ENCODE data around the gene FXYD1.

GRCh38 chr19:35149463-35149862, 10.8 kb downstream of the FXYD1 start:
- TF ChIP-seq, protein P1, sequence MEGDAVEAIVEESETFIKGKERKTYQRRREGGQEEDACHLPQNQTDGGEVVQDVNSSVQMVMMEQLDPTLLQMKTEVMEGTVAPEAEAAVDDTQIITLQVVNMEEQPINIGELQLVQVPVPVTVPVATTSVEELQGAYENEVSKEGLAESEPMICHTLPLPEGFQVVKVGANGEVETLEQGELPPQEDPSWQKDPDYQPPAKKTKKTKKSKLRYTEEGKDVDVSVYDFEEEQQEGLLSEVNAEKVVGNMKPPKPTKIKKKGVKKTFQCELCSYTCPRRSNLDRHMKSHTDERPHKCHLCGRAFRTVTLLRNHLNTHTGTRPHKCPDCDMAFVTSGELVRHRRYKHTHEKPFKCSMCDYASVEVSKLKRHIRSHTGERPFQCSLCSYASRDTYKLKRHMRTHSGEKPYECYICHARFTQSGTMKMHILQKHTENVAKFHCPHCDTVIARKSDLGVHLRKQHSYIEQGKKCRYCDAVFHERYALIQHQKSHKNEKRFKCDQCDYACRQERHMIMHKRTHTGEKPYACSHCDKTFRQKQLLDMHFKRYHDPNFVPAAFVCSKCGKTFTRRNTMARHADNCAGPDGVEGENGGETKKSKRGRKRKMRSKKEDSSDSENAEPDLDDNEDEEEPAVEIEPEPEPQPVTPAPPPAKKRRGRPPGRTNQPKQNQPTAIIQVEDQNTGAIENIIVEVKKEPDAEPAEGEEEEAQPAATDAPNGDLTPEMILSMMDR (IDR thresholded peaks at IDR 0.05 in 4 of 5, conservative IDR thresholded peaks at IDR 0.05 in 1 of 5) = no peak
- TF ChIP-seq POLR2A (IDR thresholded peaks at IDR 0.05) = no peak

All from gastrocnemius medialis (tissue), 4 donors.